Trophoblast cell (in vitro differentiated cells and primary cell): Measurements from ENCODE around the gene TMEM140.

Experiments
- DNase-seq, 2 donors: peaks; one replicate each; pipeline ENCODE4 v3.0.0-alpha.2; 2016
- H2AFZ ChIP-seq: 2 replicates; pipeline ENCODE4 v1.6.1; 2013; ENCODE audit warnings: low read length, moderate library complexity, mild to moderate bottlenecking; ENCODE audit not compliant: insufficient read depth, poor library complexity
- H2AK5ac ChIP-seq: 2 replicates; pipeline ENCODE4 v1.6.1; 2013; ENCODE audit warnings: mild to moderate bottlenecking, low read length
- H2BK120ac ChIP-seq: 2 replicates; pipeline ENCODE4 v1.6.1; 2013; ENCODE audit warnings: low read length, mild to moderate bottlenecking, moderate library complexity; ENCODE audit not compliant: insufficient read depth, poor library complexity
- H2BK12ac ChIP-seq: 2 replicates; pipeline ENCODE4 v1.6.1; 2013; ENCODE audit warnings: mild to moderate bottlenecking, low read length, moderate library complexity
- H2BK5ac ChIP-seq: 2 replicates; pipeline ENCODE4 v1.6.1; 2013; ENCODE audit warnings: low read length, low read depth, moderate library complexity, mild to moderate bottlenecking; ENCODE audit not compliant: poor library complexity
- H3K14ac ChIP-seq: 2 replicates; pipeline ENCODE4 v1.6.1; 2013; ENCODE audit warnings: mild to moderate bottlenecking, low read length
- H3K18ac ChIP-seq: 2 replicates; pipeline ENCODE4 v1.6.1; 2013; ENCODE audit warnings: mild to moderate bottlenecking, low read length
- H3K23ac ChIP-seq: 2 replicates; pipeline ENCODE4 v1.6.1; 2013; ENCODE audit warnings: low read length
- H3K27ac ChIP-seq: 2 replicates; pipeline ENCODE4 v1.5.1; 2013; ENCODE audit warnings: low read depth, mild to moderate bottlenecking, inconsistent platforms, low read length, moderate library complexity
- H3K27me3 ChIP-seq: 2 replicates; pipeline ENCODE4 v1.6.1; 2013; ENCODE audit warnings: inconsistent platforms, mild to moderate bottlenecking, low read length, moderate library complexity; ENCODE audit not compliant: insufficient read depth
- H3K36me3 ChIP-seq, 2 experiments: 1 replicate in 1 of 2; 2 replicates in 1 of 2; pipeline ENCODE4 v1.6.1; 2013; ENCODE audit warnings: low read length in 2 of 2, mild to moderate bottlenecking in 2 of 2, moderate library complexity in 1 of 2; ENCODE audit not compliant: insufficient read depth in 2 of 2, control insufficient read depth in 1 of 2
- H3K4ac ChIP-seq: 2 replicates; pipeline ENCODE4 v1.6.1; 2013; ENCODE audit warnings: low read depth, mild to moderate bottlenecking, low read length, moderate library complexity
- H3K4me1 ChIP-seq, 2 experiments: 1 replicate in 1 of 2; 2 replicates in 1 of 2; pipeline ENCODE4 v1.6.1; 2013; ENCODE audit warnings: low read length in 2 of 2, mild to moderate bottlenecking in 2 of 2, moderate library complexity in 1 of 2; ENCODE audit not compliant: insufficient read depth in 2 of 2, control insufficient read depth in 1 of 2
- H3K4me2 ChIP-seq: 2 replicates; pipeline ENCODE4 v1.6.1; 2013; ENCODE audit warnings: inconsistent platforms, mild to moderate bottlenecking, low read length, moderate library complexity
- H3K4me3 ChIP-seq: 2 replicates; pipeline ENCODE4 v1.5.1; 2013; ENCODE audit warnings: mild to moderate bottlenecking, low read depth, low read length, inconsistent platforms
- H3K79me1 ChIP-seq: one replicate; pipeline ENCODE4 v1.6.1; 2013; ENCODE audit warnings: low read length
- H3K79me2 ChIP-seq: 2 replicates; pipeline ENCODE4 v1.6.1; 2013; ENCODE audit warnings: low read length, mild to moderate bottlenecking; ENCODE audit not compliant: control insufficient read depth, insufficient read depth, poor library complexity
- H3K9ac ChIP-seq: 2 replicates; pipeline ENCODE4 v1.6.1; 2013; ENCODE audit warnings: mild to moderate bottlenecking, low read length
- H3K9me3 ChIP-seq: 2 replicates; pipeline ENCODE4 v1.6.1; 2013; ENCODE audit warnings: low read depth, mild to moderate bottlenecking, control low read depth, inconsistent platforms, low read length; ENCODE audit not compliant: insufficient read depth
- H4K12ac ChIP-seq: 2 replicates; pipeline ENCODE4 v1.6.1; 2013; ENCODE audit warnings: low read depth, mild to moderate bottlenecking, low read length, moderate library complexity
- H4K8ac ChIP-seq: 2 replicates; pipeline ENCODE4 v1.6.1; 2013; ENCODE audit warnings: low read depth, mild to moderate bottlenecking, low read length, moderate library complexity
- H4K91ac ChIP-seq: one replicate; pipeline ENCODE4 v1.6.1; 2013; ENCODE audit warnings: low read depth, mild to moderate bottlenecking, low read length, moderate library complexity
- WGBS: extraction: QIAGEN DNeasy Blood & Tissue Kit; methylation state at CpG from one replicate; pipeline ENCODE4 v1.1.7; 2013; ENCODE audit warnings: missing lambda C conversion rate; ENCODE audit not compliant: insufficient read length, insufficient coverage; ENCODE audit errors: extremely low coverage; 5-methylcytosine and 5-hydroxymethylcytosine counted together

TMEM140 gene

DNA sequence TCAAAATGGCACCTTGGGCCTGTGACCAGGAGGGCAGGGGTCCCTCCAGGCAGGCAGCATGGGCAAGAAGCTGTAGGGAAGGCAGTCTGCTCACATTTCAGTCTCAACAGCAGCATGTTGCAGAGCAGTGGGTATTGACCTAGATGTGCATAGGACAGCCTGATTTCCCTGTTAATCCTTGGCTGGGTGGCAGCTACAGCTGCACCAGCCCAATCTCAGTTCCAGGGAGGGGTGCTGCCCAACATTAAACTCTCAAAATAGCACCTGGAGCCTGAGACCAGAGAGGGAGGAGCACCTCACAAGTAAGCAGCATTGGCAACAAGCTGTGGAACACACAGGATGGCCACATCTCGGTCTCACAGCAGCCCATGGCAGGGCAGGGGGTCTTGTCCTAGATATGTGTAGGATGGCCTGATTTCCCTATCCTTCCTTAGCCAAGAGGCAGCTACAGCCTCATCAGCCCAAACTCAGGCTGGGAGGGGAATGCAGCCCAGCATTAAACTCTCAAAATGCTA, 10.3 kb downstream of the TMEM140 start:
- no peak overlapping the region for H3K27ac ChIP-seq
- no peak overlapping the region for H2AK5ac ChIP-seq
- no peak overlapping the region for H3K9ac ChIP-seq
- peaks cover 13% of the 10 kb centered on the region for H3K9me3 ChIP-seq
- no peak overlapping the region for H3K23ac ChIP-seq
- no peak overlapping the region for H3K4me2 ChIP-seq
- no CpG with 5 or more reads among the region's 1 CpG for WGBS
- peaks cover 3 to 7% of the 10 kb centered on the region in 2 experiments for H3K4me1 ChIP-seq
- no peak overlapping the region for H2BK5ac ChIP-seq
- H4K91ac ChIP-seq, result no peak overlapping the region
- H3K36me3 ChIP-seq, result peaks cover 0 to 3% of the 10 kb centered on the region in 2 experiments
- no peak overlapping the region for H2BK120ac ChIP-seq
- no peak overlapping the region for H3K18ac ChIP-seq
- no peak overlapping the region for H2BK12ac ChIP-seq
- no peak overlapping the region for H3K14ac ChIP-seq
- no peak for DNase-seq
- no peaks in the 10 kb centered on the region for H3K79me2 ChIP-seq
- H3K4me3 ChIP-seq, result no peak overlapping the region
- H3K4ac ChIP-seq, result no peak overlapping the region
- H2AFZ ChIP-seq, result no peak overlapping the region
- H4K8ac ChIP-seq, result no peak overlapping the region
- H3K79me1 ChIP-seq, result no peaks in the 10 kb centered on the region
- H3K27me3 ChIP-seq, result no peaks in the 10 kb centered on the region
- no peak overlapping the region for H4K12ac ChIP-seq

DNA sequence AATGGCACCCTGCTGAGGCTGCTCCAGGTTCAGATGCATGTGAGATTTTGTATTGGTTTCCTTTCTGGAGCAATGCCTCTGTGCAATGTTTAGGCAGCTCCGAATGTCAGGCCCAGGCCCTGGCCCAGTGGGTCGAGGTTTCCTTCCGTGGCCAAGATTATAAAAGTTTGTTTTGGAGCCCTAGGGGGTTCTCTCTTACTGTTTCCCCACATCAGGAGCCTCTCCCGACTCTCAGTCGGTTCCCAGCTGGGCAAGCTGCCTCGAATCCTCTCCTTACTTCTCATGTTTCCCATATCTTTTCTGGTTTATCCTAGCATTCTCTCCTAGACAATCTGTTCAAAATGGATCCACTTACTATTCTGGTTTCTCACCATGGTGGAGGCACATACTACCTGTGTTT, 11.0 kb downstream of the TMEM140 start:
- Histone ChIP-seq H3K4me2 (no peak overlapping the region), H3K23ac (no peak overlapping the region), H3K27me3 (no peaks in the 10 kb centered on the region), H4K91ac (no peak overlapping the region), H2BK120ac (no peak overlapping the region), H3K9me3 (peaks cover 13% of the 10 kb centered on the region), H3K36me3 (peaks cover 2 to 5% of the 10 kb centered on the region in 2 experiments), H3K4ac (no peak overlapping the region), H2AK5ac (no peak overlapping the region), H3K79me2 (no peaks in the 10 kb centered on the region), H3K79me1 (no peaks in the 10 kb centered on the region), H4K8ac (no peak overlapping the region), H3K18ac (no peak overlapping the region), H3K9ac (no peak overlapping the region), H2BK12ac (no peak overlapping the region), H3K4me3 (no peak overlapping the region), H3K27ac (no peak overlapping the region), H2BK5ac (no peak overlapping the region), H3K4me1 (peaks cover 3 to 7% of the 10 kb centered on the region in 2 experiments), H2AFZ (no peak overlapping the region), H3K14ac (no peak overlapping the region), H4K12ac (no peak overlapping the region)
- WGBS, result no CpG with 5 or more reads among the region's 6 CpGs
- DNase-seq, result no peak

GRCh38 chr7:135159359-135160085, 11.7 kb downstream of the TMEM140 start:
- Histone ChIP-seq H3K9ac (no peak overlapping the region), H2AK5ac (no peak overlapping the region), H3K23ac (no peak overlapping the region), H3K4me2 (no peak overlapping the region), H2BK5ac (no peak overlapping the region), H3K4ac (no peak overlapping the region), H2AFZ (no peak overlapping the region), H3K14ac (no peak overlapping the region), H4K91ac (no peak overlapping the region), H4K12ac (no peak overlapping the region), H3K27ac (no peak overlapping the region), H3K79me1 (no peaks in the 10 kb centered on the region), H2BK12ac (no peak overlapping the region), H4K8ac (no peak overlapping the region), H3K79me2 (no peaks in the 10 kb centered on the region), H3K18ac (no peak overlapping the region), H3K9me3 (peaks cover 13% of the 10 kb centered on the region), H3K4me3 (no peak overlapping the region), H3K27me3 (no peaks in the 10 kb centered on the region), H3K4me1 (peaks cover 3 to 7% of the 10 kb centered on the region in 2 experiments), H2BK120ac (no peak overlapping the region), H3K36me3 (peaks cover 4 to 10% of the 10 kb centered on the region in 2 experiments)
- DNase-seq, result no peak
- no CpG with 5 or more reads among the region's 2 CpGs for WGBS

DNA sequence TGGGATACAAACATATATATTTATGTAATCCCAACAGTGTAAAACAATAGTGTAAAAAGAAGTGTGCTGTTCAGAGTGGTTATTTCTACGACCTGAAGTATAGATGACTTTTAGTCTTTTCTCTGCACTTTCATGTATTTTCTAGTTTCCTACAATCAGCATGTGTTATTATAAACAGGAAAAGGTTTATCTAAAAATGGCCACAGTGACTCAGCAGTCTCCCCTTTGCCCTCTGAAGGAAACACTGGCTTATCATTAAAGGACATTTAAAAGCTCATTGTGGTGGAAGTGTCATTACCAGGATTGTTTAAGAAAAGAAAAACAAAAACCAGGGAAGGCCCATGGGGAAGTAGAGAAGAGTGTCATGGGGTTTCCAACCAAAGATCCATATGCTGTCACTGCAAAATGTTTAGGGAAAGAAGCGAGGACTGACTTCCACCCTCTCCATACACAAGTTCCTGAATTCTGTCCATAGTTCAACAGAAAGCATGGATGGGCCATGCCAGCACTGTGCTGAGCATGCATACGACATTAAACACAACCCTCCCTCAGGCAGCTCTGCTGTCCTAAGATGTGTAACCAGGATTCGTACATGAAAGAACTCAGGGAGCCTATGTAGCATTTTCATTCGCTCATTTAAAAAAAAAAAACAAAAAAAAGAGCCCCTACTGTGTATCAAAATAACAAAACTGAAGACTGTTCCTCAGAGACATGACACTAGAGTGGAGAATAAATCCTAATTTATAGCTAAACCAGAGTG, 12.4 kb downstream of the TMEM140 start:
- no peak overlapping the region for H4K91ac ChIP-seq
- H3K79me2 ChIP-seq, result no peaks in the 10 kb centered on the region
- no peak overlapping the region for H3K27ac ChIP-seq
- H2AK5ac ChIP-seq, result no peak overlapping the region
- no peak overlapping the region for H2BK5ac ChIP-seq
- WGBS, result no CpG with 5 or more reads among the region's 5 CpGs
- peaks cover 11 to 17% of the 10 kb centered on the region in 2 experiments for H3K36me3 ChIP-seq
- no peak overlapping the region for H3K4ac ChIP-seq
- H3K23ac ChIP-seq, result no peak overlapping the region
- H4K8ac ChIP-seq, result no peak overlapping the region
- H2BK12ac ChIP-seq, result no peak overlapping the region
- H3K4me3 ChIP-seq, result no peak overlapping the region
- DNase-seq, result peak in 1 of 2 donors; percentile 4
- H3K4me1 ChIP-seq, result peaks cover 3 to 7% of the 10 kb centered on the region in 2 experiments
- no peak overlapping the region for H4K12ac ChIP-seq
- H2AFZ ChIP-seq, result no peak overlapping the region
- H3K79me1 ChIP-seq, result no peaks in the 10 kb centered on the region
- no peaks in the 10 kb centered on the region for H3K27me3 ChIP-seq
- H3K4me2 ChIP-seq, result peak overlapping the region; percentile 10
- no peak overlapping the region for H2BK120ac ChIP-seq
- no peak overlapping the region for H3K18ac ChIP-seq
- no peak overlapping the region for H3K14ac ChIP-seq
- H3K9ac ChIP-seq, result no peak overlapping the region
- peaks cover 13% of the 10 kb centered on the region for H3K9me3 ChIP-seq
